Urinary bladder (tissue), 4 donors: ENCODE measurements around the gene MARS2. TPM values are rescaled to one million over a fixed set of nuclear protein-coding genes. Genes with fewer than 3 reads are reported as not detected.
"Not testable (repeated sequence)": the region's sequence is repeated elsewhere in the genome, so short reads cannot be mapped to it uniquely, and the experiment has no call there.

Experiments used
- DNase-seq: peaks from one replicate; pipeline ENCODE4 v3.0.0-alpha.2; 2015; ENCODE audit errors: extremely low spot score
- H3K27ac ChIP-seq: one replicate; pipeline ENCODE4 v1.5.1; 2013; ENCODE audit warnings: low read depth, mild to moderate bottlenecking, moderate library complexity
- H3K36me3 ChIP-seq: one replicate; pipeline ENCODE4 v1.6.1; 2013; ENCODE audit warnings: mild to moderate bottlenecking, moderate library complexity; ENCODE audit not compliant: insufficient read depth
- H3K4me1 ChIP-seq: one replicate; pipeline ENCODE4 v1.6.1; 2013; ENCODE audit warnings: mild to moderate bottlenecking, moderate library complexity; ENCODE audit not compliant: insufficient read depth
- H3K4me3 ChIP-seq: one replicate; pipeline ENCODE4 v1.5.1; 2013; ENCODE audit warnings: low read depth, low read length
- WGBS: extraction: QIAGEN DNeasy Blood & Tissue Kit; methylation state at CpG from one replicate; pipeline ENCODE4 v1.1.7; 2013; 5-methylcytosine and 5-hydroxymethylcytosine counted together
- polyA plus RNA-seq: library from polyadenylated mRNA; stranded (reverse); fragments of 200-250 nt; gene quantifications from one replicate; pipeline ENCODE4 v1.2.3, GENCODE V29; 2013
- total RNA-seq: library from RNA; depleted of rRNA; stranded (reverse); fragments of >200 nt; gene quantifications from one replicate; pipeline ENCODE4 v1.2.3, GENCODE V29; 2014
- donor health status: healthy with polysubstance abuse.
- donor health status: healthy.

Gene MARS2
- total and polyA plus RNA-seq, 2 donors: 3.7 to 3.8 TPM

DNA sequence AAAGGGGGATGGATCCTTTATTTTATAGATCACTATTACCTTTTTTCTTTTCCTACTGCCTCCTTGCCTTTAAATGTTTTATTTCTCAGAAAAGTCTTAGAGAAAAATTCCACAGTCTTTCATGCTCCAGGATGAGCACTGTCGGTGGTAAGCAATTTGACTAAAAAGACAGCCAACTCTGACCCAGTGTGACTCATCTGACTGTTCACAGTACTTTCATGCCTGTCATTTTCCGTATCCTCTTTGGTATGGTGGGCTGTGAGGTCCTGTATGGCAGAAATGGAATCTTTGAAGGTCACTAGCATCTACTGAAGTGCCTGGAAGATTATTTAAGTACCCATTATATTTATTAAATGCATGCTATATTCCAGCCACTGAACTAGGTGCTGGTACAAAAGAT lies 27.7 kb upstream of the MARS2 start:
- Histone ChIP-seq H3K4me3 (no peak overlapping the region), H3K36me3 (no peaks in the 10 kb centered on the region), H3K27ac (no peak overlapping the region), H3K4me1 (peaks cover 2% of the 10 kb centered on the region)
- DNase-seq: no peak
- WGBS: 46% methylated on average over 2 of the region's 2 CpGs

DNA sequence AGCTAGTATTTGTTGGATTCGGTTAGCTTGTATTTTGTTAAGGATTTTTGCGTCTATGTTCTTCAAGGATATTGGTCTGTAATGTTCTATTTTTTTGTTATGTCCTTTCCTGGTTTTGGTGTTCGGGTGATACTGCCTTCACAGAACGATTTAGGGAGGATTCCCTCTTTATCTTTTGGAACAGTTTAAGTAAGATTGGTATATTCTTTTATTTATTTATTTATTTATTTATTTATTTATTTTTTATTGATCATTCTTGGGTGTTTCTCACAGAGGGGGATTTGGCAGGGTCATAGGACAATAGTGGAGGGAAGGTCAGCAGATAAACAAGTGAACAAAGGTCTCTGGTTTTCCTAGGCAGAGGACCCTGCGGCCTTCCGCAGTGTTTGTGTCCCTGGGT lies 10.0 kb upstream of the MARS2 start:
- not testable (repeated sequence) for H3K27ac ChIP-seq, H3K36me3 ChIP-seq, DNase-seq, H3K4me3 ChIP-seq, H3K4me1 ChIP-seq
- WGBS: 95% methylated on average over 4 of the region's 6 CpGs

DNA sequence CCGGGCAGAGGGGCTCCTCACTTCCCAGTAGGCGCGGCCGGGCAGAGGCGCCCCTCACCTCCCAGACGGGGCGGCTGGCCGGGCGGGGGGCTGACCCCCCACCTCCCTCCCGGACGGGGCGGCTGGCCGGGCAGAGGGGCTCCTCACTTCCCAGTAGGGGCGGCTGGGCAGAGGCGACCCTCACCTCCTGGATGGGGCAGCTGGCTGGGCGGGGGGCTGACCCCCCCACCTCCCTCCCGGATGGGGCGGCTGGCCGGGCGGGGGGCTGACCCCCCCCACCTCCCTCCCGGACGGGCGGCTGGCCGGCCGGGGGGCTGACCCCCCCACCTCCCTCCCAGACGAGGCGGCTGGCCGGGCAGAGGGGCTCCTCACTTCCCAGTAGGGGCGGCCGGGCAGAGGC lies 9.2 kb upstream of the MARS2 start:
- WGBS: 95% methylated on average over 20 of the region's 30 CpGs
- DNase-seq, H3K27ac ChIP-seq, H3K4me1 ChIP-seq, H3K36me3 ChIP-seq, H3K4me3 ChIP-seq: not testable (repeated sequence)

DNA sequence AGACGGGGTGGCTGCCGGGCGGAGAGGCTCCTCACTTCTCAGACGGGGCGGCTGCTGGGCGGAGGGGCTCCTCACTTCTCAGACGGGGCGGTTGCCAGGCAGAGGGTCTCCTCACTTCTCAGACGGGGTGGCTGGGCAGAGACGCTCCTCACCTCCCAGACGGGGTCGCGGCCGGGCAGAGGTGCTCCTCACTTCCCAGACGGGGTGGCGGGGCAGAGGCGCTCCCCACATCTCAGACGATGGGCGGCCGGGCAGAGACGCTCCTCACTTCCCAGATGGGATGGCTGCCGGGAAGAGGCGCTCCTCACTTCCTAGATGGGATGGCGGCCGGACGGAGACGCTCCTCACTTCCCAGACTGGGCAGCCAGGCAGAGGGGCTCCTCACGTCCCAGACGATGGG lies 8.6 kb upstream of the MARS2 start:
- 94% methylated on average over 24 of the region's 29 CpGs for WGBS
- H3K27ac ChIP-seq, H3K36me3 ChIP-seq, H3K4me3 ChIP-seq, DNase-seq, H3K4me1 ChIP-seq: not testable (repeated sequence)

DNA sequence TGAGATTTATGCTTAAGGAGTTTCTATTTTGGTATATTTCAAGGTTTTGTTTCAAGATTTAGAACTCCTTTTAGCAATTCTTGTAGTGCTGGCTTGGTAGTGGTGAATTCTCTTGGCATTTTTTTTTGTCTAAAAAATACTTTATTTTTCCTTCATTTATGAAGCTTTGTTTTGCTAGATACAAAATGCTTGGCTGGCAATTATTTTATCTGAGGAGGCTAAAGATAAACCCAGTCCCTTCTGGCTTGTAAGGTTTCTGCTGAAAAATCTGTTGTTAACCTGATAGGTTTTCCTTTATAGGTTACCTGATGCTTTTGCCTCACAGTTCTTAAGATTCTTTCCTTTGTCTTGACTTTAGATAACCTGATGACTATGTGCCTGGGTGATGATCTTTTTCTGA lies 5.4 kb upstream of the MARS2 start:
- DNase-seq, H3K4me1 ChIP-seq, H3K36me3 ChIP-seq, H3K27ac ChIP-seq, H3K4me3 ChIP-seq: not testable (repeated sequence)

DNA sequence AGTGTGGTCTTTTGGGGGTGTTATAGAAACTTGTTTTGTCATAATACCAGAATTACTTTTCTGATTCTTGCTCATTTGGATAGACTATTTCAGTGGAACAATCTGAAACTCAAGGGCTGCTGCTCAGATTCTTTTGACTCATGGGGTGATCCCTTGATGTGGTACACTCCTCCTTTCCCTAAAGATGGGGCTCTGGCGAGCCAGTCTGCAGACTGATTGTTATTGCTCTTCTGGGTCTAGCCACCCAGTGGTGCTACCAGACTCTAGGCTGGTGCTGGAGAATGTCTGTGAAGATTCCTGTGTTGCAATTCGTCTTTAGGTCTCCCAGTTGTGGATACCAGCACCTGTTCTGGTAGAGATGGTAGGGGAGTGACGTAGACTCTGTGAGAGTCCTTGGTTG lies 4.2 kb upstream of the MARS2 start:
- Histone ChIP-seq H3K4me3 (no peak overlapping the region), H3K4me1 (no peaks in the 10 kb centered on the region), H3K36me3 (no peaks in the 10 kb centered on the region), H3K27ac (no peak overlapping the region)
- DNase-seq: no peak
- 75% methylated on average over 3 of the region's 3 CpGs for WGBS

DNA sequence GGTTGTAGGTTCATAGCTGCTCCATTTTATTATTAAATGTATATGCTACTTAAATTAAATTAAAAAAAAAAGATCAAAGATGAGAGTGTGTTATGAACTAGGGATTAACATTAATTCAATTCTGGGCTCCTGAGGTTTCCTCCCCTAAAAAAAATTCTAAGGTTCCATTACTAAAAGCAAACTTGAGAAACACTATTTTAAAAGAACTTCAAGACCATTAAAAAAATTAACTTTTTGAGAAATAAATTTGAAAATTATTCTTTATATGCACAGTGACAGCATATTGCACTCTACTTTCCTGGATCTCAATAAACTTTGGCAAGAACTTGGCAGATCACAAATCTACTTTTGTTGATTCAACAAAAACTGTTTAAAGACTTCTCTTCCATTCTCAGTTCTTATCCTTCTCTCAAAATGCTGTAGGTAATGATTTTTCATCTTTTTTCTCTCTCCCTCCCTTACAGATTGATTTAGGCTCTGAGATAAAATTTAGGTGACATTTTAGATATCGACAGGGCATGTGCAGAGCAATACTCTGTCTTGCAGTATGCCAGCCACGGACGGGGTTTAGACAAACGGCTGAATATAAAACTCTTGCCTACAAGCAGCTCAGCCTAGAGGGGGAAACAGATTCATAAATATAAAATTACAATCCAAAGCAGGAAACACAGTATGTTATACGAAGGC lies 592 bp upstream of the MARS2 start:
- DNase-seq: no peak
- Histone ChIP-seq H3K36me3 (no peaks in the 10 kb centered on the region), H3K27ac (peak overlapping the region; percentile 44), H3K4me1 (no peaks in the 10 kb centered on the region), H3K4me3 (peak overlapping the region; percentile 51)
- under 1% methylated on average over 5 of the region's 5 CpGs for WGBS

DNA sequence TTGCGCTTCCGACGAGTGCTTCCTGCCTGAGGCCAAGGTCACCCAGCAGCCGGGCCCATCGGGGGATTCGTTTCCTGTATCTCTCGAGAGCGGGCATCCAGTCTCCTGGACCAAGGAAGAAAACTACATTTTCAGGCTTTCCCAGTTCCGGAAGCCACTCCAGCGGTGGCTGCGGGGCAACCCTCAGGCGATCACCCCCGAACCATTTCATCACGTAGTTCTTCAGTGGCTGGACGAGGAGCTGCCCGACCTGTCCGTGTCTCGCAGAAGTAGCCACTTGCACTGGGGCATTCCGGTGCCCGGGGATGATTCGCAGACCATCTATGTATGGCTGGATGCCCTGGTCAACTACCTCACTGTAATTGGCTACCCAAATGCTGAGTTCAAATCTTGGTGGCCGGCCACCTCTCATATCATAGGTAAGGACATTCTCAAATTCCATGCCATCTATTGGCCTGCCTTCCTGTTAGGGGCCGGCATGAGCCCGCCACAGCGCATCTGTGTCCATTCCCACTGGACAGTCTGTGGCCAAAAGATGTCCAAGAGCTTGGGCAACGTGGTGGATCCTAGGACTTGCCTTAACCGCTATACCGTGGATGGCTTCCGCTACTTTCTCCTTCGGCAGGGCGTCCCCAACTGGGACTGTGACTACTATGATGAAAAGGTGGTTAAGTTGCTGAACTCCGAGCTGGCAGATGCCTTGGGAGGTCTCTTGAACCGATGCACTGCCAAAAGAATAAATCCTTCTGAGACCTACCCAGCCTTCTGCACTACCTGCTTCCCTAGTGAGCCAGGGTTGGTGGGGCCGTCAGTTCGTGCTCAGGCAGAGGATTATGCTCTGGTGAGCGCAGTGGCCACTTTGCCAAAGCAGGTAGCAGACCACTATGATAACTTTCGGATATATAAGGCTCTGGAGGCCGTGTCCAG lies 1.0 kb downstream of the MARS2 start:
- Histone ChIP-seq H3K4me1 (no peaks in the 10 kb centered on the region), H3K4me3 (peak overlapping the region; percentile 74)
- 14% methylated on average over 38 of the region's 38 CpGs for WGBS

DNA sequence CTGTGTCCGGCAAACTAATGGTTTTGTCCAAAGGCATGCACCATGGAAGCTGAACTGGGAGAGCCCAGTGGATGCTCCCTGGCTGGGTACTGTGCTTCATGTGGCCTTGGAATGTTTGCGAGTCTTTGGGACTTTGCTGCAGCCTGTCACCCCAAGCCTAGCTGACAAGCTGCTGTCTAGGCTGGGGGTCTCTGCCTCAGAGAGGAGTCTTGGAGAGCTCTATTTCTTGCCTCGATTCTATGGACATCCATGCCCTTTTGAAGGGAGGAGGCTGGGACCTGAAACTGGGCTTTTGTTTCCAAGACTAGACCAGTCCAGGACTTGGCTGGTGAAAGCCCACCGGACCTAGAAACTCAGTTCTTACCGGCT lies 1.7 kb downstream of the MARS2 start:
- Histone ChIP-seq H3K4me1 (no peaks in the 10 kb centered on the region), H3K27ac (no peak overlapping the region), H3K36me3 (no peaks in the 10 kb centered on the region), H3K4me3 (no peak overlapping the region)
- WGBS: 63% methylated on average over 5 of the region's 5 CpGs
- no peak for DNase-seq

More for the DNA sequence above, 1.0 kb downstream of the MARS2 start:
- no peak overlapping the region for H3K27ac ChIP-seq
- H3K36me3 ChIP-seq: no peaks in the 10 kb centered on the region
- DNase-seq: no peak

DNA sequence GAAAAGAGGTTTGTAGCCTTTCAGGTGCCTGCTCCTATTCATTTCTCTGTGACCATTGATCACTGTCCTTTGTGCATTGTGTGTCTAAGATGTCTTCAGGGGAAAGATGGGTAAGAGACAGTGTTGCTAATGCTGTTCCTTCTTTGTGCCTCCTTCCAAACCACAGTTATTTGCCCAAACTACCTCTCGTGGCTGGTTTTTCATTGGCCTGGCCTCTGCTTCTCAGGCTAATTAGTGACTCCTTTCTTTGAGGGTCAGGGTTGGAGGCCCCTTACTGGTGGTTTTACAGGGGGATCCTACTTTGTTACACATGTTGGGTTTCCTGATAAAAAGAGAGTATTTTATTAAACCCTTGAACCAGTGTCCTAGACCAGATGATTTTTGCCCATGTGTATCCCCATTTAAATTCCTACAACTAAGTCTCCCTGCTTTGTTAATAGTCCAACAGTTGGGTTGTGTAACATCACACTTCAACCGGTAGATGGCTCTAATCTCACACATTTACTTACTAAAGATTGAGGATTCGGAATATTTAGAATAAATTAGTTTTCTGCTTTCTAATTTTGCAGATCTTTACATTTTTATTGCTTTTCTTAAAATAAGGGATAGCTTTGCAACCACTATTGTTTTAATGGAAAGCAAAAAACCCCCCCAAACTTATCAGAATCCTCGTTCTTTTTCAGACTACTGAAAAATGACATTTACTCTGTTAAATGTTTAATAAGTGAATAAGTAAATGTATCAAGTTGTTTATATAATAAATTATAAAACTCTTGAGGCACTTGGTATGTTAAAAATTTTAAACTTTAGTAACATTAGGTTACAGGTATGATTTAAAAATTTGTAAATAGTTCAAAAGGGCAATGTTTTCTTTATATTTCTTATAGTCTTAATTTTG lies 2.4 kb downstream of the MARS2 start:
- Histone ChIP-seq H3K4me1 (no peaks in the 10 kb centered on the region), H3K4me3 (no peak overlapping the region), H3K27ac (no peak overlapping the region), H3K36me3 (no peaks in the 10 kb centered on the region)
- 9% methylated on average over 4 of the region's 4 CpGs for WGBS
- no peak for DNase-seq

DNA sequence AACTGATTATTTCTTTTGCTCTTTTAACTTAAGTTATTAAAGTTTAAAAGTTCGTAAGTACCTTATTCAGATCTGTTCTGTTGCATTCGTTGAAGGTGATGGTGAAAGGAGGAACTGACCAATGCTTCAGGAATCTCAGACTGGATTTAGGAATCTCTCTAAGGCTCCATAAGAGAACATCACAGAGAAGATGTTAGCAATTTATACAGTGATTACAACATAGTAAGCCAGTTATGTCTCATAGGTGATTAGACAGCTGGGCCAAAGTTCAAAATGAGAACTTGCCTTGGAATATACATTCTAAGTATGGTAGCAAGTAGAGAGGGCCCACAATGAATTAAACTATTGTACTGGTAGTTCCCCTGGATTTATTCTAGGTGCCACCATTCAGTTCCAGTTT lies 3.2 kb downstream of the MARS2 start:
- Histone ChIP-seq H3K4me1 (no peaks in the 10 kb centered on the region), H3K36me3 (no peaks in the 10 kb centered on the region)
- 57% methylated on average over 2 of the region's 2 CpGs for WGBS

DNA sequence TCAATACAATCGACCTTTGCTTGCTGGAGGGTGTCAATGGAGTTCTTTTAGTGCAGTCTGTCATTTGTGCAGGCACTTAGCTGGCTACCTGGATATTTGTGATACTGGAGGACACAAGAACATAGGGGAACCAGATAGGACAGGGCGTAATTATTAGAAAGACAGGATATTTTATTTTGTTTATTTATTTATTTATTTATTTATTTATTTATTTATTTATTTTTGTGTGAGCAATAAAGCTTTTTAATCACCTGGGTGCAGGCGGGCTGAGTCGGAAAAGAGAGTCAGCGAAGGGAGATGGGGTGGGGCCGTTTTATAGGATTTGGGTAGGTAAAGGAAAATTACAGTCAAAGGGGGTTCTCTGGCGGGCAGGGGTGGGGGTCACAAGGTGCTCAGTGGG lies 4.0 kb downstream of the MARS2 start:
- not testable (repeated sequence) for H3K4me3 ChIP-seq, H3K36me3 ChIP-seq, DNase-seq, H3K4me1 ChIP-seq, H3K27ac ChIP-seq
- 91% methylated on average over 7 of the region's 7 CpGs for WGBS

More for the DNA sequence above, 3.2 kb downstream of the MARS2 start:
- DNase-seq: no peak
- Histone ChIP-seq H3K4me3 (no peak overlapping the region), H3K27ac (no peak overlapping the region)

DNA sequence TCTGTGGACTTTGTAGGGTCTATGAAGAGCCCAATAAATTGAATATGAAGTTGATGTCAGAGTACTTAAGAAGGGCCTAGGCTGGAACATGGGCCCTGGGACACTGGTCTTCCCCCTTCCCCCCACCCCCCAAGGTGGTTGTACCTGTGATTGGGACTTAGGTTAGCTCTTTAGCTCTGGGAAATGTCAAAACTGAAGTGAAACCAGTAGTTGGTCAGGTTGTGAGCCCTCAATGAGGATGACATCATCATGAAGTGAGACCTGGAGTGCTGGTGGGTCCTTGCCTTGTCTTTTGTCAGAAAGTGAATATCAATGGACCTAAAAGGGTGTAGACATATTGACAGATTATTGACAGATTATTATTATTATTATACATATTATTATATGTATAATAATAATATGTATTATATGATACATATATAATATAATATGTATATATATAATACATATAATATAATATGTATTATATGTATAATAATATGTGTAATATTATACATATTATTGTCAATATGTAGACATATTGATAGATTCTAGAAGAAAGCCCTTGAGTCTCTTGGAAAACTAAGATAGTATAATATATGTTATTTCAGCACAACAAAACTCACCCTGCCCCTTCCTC lies 5.4 kb downstream of the MARS2 start:
- H3K36me3 ChIP-seq: no peaks in the 10 kb centered on the region
- H3K27ac ChIP-seq: no peak overlapping the region
- DNase-seq: no peak
- H3K4me1 ChIP-seq: no peaks in the 10 kb centered on the region
- no peak overlapping the region for H3K4me3 ChIP-seq
